A375 (cell line): ENCODE data around the gene UGT1A1. TPM values are rescaled to one million over a fixed set of nuclear protein-coding genes. Genes with fewer than 3 reads are reported as not detected.

Experiments used
- total RNA-seq: library from RNA; depleted of rRNA; stranded (reverse); fragments of >200 nt; shearing (Covaris generic); gene quantifications from 2 replicates; pipeline ENCODE4 v1.2.3, GENCODE V29; 2014; rRNA removed

UGT1A1 gene
- not detected in 2 replicates for total RNA-seq

DNA sequence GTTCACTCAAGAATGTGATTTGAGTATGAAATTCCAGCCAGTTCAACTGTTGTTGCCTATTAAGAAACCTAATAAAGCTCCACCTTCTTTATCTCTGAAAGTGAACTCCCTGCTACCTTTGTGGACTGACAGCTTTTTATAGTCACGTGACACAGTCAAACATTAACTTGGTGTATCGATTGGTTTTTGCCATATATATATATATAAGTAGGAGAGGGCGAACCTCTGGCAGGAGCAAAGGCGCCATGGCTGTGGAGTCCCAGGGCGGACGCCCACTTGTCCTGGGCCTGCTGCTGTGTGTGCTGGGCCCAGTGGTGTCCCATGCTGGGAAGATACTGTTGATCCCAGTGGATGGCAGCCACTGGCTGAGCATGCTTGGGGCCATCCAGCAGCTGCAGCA lies at the start of gene UGT1A1:
TSS of gene UGT1A1 (plus strand) at position 228 of the 400 bp plus-strand sequence. CDS start at position 246, 18 bp downstream.

DNA sequence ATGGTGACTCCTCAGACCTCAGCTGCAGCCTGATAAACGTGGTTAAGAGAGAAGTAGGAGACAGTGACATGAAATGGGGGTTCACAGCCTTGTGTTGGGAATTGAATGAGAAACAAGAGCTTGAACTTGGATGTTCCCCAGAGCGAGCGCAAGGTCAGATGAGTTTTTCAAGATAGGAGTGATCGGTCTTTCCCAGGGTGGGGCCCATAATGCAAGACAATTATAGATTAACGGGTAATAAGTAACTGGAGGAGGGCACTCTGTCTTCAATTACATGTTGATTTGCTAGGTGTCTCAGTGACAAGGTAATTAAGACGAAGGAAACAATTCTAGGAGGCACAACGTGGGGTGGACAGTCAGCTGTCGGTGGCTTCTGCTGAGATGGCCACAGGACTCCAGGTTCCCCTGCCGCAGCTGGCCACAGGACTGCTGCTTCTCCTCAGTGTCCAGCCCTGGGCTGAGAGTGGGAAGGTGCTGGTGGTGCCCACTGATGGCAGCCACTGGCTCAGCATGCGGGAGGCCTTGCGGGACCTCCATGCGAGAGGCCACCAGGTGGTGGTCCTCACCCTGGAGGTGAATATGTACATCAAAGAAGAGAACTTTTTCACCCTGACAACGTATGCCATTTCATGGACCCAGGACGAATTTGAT lies 47.3 kb upstream of the UGT1A1 start, which contains the start of gene UGT1A5:
TSS of gene UGT1A5 (plus strand) at position 297 of the 651 bp plus-strand sequence. CDS start at position 382, 85 bp downstream.

DNA sequence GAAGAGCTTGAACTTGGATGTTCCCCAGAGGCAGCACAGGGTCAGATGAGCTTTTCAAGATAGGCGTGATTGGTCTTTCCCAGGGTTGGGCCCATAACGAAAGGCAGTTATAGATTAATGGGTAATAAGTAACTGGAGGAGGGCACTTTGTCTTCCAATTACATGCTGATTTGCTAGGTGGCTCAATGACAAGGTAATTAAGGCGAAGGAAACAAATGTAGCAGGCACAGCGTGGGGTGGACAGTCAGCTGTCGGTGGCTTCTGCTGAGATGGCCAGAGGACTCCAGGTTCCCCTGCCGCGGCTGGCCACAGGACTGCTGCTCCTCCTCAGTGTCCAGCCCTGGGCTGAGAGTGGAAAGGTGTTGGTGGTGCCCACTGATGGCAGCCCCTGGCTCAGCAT lies 41.5 kb upstream of the UGT1A1 start, which contains the start of gene UGT1A4:
TSS of gene UGT1A4 (plus strand) at position 185 of the 400 bp plus-strand sequence. CDS start at position 270, 85 bp downstream.

DNA sequence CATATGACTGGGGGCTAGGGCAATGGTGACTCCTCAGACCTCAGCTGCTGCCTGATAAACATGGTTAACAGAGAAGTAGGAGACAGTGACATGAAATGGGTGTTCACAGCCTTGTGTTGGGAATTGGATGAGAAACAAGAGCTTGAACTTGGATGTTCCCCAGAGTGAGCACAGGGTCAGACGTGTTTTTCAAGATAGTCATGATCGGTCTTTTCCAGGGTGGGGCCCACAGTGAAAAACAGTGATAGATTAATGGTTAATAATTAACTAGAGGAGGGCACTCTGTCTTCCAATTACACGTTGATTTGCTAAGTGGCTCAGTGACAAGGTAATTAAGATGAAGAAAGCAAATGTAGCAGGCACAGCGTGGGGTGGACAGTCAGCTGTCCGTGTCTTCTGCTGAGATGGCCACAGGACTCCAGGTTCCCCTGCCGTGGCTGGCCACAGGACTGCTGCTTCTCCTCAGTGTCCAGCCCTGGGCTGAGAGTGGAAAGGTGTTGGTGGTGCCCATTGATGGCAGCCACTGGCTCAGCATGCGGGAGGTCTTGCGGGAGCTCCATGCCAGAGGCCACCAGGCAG lies 31.3 kb upstream of the UGT1A1 start, which contains the start of gene UGT1A3:
TSS of gene UGT1A3 (plus strand) at position 320 of the 579 bp plus-strand sequence. CDS start at position 405, 85 bp downstream.

DNA sequence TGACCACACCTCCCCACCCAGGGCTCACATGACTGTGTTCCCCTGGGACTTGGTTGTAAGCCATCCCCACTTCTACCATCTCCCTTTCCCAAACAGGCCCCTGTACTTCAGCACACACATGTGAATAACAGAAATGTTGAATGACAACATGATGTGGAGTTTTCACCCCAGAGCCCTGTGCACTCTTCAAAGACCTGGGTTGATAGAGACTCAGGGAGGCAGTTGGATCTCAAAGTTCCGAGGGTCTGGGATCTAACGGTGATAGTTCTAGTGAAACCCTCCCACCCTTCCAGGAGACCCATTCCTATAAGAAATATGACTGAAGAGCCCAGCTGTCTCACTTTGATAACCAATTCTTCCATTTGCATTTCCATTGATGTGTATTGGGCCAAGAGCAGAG lies 18.0 kb downstream of the UGT1A1 start, which contains the start of gene MROH2A:
TSS of gene MROH2A (plus strand) at position 301 of the 400 bp plus-strand sequence. CDS start 1,029 bp downstream, outside the sequence.

Other genes with a start within 250 kb of the UGT1A1 start
- 15.8 and 17.1 TPM in 2 replicates for gene USP40, start 193.5 kb upstream of the UGT1A1 start, total RNA-seq
- not detected in 2 replicates for gene UGT1A8, start 142.6 kb upstream of the UGT1A1 start, total RNA-seq
- not detected in 2 replicates for gene UGT1A10, start 123.8 kb upstream of the UGT1A1 start, total RNA-seq
- gene UGT1A9, start 88.4 kb upstream of the UGT1A1 start, total RNA-seq: not detected in 2 replicates
- not detected in 2 replicates for gene UGT1A7, start 78.4 kb upstream of the UGT1A1 start, total RNA-seq
- not detected in 2 replicates for gene UGT1A6, start 67.4 kb upstream of the UGT1A1 start, total RNA-seq
- gene UGT1A5, start 47.4 kb upstream of the UGT1A1 start, total RNA-seq: not detected in 2 replicates
- not detected in 2 replicates for gene UGT1A4, start 41.5 kb upstream of the UGT1A1 start, total RNA-seq
- gene UGT1A3, start 31.2 kb upstream of the UGT1A1 start, total RNA-seq: not detected in 2 replicates
- not detected in 2 replicates for gene MROH2A, start 18.1 kb downstream of the UGT1A1 start, total RNA-seq
- 32.4 and 43.8 TPM in 2 replicates for gene HJURP, start 94.3 kb downstream of the UGT1A1 start, total RNA-seq
- 2.6 and 5.8 TPM in 2 replicates for gene TRPM8, start 157.1 kb downstream of the UGT1A1 start, total RNA-seq